GM21786 (cell line): ENCODE results near the gene CTSA.
"Not testable (repeated sequence)": the region's sequence is repeated elsewhere in the genome, so short reads cannot be mapped to it uniquely, and the experiment has no call there.

Experiments
- ATAC-seq: cut with Tn5 transposase; IDR thresholded peaks from one replicate; pipeline ENCODE4 v1.9.1; 2021; ENCODE audit not compliant: unreplicated experiment

CTSA gene

DNA sequence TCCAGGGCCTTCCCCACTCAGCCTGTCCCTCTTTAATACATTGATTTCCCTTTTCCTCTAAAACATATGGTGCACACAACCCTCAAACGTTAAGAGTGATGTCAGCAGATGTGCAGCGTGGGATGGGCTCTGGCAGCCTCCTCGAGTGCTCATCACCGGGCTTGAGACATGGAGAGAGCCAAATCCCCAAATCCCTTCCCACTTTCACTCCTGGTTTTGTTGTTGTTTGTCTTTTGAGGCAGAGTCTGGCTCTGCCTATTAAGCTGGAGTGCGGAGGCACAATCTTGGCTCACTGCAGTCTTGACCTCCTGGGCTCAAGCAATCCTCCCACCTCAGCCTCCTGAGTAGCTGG lies 26.6 kb downstream of the CTSA start:
- ATAC-seq, result no peak

DNA sequence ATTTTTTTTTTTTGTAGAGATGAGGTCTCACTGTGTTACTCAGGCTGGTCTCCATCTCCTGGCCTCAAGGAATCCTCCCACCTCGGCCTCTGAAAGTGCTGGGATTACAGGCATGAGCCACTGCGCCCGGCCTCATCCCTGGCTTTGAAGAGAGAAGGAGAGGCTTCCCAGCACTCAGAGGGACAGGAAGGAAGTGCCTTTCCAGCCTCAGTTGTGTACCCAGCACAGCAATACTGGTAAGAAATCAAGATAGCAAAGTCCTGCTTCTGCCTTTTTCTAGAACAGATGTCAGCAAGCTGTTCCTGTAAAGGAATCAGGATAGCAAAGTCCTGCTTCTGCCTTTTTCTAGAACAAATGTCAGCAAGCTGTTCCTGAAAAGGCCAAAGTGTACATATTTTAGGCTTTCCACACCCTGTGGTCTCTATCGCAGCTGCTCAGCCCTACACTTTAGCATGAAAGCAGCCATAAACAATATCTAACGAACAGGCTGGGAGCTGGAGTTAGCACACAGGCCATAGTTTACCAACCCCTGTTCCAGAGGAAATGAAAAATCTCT lies 27.1 kb downstream of the CTSA start:
- ATAC-seq, result no peak

DNA sequence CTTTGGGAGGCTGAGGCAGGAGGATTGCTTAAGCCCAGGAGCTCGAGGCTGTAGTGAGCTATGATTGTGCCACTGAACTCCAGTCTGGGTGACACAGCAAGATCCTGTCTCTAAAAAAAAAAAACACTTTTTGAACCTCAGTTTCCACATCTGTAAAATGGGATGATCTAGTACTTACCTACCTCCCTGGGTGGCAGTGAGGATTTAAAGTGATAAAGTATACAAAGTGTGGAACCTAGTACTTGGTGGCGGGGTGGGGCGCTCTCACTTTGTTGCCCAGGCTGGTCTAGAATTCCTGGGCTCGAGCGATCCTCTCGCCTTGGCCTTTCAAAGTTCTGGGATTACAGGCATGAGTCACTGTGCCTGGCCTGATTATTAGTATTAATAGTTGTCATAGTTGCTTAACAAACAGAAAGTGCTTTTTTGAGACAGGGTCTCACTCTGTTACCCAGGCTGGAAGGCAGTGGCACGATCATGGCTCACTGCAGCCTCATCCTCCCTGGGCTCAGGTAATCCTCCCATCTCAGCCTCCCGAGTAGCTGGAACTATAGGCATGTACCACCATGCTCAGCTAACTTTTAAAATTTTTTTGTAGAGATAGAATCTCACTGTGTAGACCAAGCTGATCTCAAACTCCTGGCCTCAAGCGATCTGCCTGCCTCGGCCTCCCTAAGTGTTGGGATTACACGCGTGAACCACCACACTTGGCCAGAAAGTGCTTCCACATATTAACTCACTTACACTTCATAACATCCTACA lies 27.8 kb downstream of the CTSA start:
- no peak for ATAC-seq

DNA sequence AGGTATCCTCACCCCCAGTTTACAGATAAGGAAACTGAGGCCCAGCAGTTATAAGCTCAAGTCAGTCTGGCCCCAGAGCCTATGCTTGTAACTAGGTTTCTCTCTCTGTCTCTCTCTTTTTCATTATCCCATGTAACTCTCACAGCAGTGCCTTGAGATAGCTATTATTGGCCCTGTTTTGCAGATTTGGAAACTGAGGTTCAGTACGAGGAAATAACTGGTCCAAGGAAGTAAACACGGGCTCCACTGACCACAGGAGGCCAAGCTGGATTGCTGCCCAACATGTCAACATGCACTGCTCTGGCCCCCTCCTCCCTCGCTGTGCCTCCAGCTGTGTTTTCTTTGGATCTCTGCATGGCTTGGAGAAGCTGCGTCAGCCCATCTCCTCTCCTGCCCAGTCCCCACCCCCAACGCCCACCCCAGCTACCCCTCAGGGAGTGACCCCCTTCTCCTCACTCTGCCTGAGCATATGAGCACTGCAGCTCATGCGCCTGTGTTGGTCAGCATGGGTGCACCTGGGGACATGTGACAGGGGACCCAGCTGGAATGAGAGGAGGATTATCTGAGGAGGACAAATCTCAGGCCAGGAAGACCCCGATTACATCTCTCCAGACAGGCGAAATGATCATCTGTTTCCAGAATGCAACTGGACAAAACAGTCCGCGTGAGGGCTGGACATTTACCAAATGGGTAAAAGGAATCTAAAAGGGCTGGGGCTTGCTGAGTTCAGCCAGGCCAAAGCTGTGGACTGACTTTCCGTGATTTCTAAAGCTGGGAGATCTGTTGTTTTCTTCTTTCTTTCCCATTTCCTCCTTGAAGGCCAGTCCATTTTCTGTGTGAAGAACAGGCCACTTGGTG lies 28.6 kb downstream of the CTSA start:
- no peak for ATAC-seq

DNA sequence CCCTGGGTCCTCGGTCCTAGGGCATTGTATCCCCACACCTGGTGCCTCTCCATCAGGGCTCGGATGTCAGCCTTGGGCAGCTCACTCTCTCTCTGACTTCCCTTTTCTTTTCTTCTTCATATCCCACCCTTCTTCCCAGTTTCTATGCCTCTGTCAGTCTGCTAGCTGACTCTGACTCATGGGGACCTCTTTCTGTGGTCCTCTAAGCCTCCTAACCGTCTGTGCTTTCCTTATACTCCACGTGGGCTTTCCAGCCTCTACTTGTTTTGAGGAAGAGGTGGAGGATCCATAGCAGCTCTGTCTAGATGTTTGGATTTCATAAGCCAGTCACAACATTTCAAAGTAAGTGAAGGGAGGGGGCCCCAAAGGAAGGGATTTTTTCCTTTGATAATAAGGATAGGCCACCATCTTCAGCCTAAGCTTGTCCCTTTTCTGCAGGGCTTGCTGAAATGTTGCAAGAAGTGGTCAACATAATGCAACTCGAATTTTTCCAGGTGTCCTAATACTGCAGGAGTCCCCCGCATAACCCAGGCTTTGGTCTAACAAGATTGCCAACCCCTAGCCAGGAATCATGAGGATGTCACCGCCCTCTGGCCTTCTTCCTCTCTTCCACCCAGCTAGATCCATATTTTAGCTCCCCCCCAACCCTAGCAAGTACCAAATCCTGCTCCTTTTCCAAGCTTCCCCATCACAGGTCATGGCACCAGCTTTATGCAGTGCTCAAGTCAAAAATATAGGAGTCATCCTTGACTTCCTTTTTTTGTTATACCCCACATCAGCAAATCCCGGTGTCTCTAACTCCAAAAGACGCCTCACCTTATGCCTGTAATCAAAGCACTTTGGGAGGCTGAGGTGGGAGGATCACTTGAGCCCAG lies 29.6 kb downstream of the CTSA start:
- ATAC-seq, result no peak

DNA sequence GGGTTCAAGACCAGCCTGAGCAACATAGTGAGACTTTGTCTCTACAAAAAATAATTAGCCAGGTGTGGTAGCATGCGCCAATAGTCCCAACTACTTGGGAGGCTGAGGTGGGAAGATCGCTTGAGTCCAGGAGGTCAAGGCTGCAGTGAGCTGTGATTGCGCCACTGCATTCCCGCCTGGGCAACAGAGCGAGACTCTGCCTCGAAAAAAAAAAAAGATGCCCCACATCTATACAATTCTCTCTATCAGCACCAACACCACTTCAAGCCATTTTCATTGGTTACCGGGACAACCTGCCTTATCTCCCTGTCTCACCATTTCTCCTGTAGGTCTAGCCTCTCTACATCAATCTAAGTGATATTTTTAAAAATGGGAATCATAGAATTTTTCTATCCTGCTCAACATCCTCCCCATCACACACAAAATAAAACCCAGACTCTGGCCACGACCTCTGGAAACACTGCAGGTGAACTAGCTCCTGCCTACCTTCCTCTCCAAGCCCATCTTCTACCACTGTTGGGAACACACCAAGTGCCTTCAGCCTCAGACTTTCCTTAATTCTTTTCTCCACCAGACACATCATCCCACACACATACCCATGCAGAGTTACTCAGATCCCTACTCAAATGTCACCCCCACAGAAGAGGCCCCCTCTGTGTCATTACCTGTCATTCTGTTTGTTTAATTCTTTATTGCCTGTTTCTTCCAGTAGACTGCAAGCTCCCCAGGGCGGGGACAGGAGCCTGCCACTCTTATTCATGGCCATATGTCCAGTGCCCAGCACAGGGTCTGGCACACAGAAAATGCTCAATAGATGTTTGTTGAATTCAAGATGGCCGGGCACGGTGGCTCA lies 30.4 kb downstream of the CTSA start:
- no peak for ATAC-seq

DNA sequence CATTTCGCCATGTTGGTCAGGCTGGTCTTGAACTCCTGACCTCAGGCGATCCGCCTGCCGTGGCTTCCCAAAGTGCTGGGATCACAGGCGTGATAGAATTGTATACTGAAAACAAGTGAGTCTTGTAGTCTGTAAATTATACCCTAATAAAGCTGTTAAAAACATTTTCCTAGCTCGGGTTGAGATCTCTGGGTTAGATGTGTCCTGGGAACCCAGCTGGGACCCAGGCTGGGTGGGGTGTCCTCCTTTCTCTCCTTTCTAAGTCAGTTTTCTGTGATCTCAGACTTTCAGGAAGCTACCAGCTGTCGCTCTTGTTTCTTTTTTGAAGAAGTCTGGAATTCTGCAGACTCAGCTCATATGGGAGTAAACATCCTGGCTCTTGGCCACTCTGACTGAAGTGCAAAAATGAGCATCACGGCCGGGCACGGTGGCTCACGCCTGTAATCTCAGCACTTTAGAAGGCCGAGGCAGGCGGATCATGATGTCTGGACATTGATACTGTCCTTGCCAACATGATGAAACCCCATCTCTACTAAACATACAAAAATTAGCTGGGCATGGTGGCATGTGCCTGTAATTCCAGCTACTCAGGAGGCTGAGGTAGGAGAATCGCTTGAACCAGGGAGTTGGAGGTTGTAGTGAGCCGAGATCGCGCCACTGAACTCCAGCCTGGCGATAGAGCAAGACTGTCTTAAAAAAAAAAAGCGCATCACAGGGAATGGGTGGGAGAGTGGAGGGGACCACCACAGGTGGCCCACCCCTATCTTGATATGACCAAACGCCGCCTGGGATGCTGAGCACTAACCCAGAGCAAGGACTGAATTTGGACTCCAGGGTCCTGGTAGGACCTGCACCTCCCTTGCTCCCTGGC lies 33.5 kb downstream of the CTSA start:
- no peak for ATAC-seq

DNA sequence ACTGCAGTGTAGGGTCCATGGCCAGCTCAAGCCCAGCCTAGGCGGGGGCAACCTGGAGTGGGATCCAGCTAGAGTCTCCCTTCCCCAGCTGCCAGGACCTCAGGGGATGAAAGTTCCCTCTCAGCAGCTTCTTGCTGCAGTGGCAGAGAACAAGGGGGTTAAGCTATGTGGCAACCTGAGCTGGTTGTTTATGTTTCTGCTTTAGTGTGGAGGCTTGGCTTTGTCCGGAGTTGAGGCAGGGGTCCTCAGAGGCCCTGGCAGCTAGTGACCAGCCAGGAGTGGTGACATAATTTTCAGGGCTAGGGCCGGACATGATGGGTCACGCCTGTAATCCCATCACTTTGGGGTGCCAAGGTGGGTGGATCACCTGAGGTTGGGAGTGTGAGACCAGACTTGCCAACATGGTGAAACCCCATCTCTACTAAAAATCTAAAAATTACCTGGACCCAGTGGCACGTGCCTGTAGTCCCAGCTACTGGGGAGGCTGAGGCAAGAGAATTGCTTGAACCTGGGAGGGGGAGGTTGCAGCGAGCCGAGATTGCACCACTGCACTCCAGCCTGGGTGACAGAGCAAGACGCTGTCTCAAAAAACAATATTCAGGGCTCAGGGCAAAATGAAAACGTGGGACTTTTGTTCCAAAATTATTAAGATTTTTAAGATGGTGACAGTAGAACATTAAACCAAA lies 34.8 kb downstream of the CTSA start:
- ATAC-seq, result no peak

DNA sequence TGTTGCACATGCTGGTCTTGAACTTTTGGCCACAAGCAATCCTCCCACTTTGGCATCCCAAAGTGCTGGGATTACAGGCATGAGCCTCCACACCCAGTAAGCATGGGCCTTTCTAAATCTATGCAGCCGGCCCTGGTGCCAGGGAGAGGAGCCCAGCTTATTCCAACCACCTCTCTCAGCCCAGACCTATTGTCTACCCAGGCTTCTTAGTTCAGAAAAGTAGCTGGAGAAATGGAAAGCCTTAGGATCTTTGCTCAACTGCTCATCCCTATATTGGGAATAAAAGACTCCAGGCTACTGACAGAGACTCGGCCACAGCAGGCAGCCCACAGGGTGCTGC lies 35.6 kb downstream of the CTSA start:
- no peak for ATAC-seq

DNA sequence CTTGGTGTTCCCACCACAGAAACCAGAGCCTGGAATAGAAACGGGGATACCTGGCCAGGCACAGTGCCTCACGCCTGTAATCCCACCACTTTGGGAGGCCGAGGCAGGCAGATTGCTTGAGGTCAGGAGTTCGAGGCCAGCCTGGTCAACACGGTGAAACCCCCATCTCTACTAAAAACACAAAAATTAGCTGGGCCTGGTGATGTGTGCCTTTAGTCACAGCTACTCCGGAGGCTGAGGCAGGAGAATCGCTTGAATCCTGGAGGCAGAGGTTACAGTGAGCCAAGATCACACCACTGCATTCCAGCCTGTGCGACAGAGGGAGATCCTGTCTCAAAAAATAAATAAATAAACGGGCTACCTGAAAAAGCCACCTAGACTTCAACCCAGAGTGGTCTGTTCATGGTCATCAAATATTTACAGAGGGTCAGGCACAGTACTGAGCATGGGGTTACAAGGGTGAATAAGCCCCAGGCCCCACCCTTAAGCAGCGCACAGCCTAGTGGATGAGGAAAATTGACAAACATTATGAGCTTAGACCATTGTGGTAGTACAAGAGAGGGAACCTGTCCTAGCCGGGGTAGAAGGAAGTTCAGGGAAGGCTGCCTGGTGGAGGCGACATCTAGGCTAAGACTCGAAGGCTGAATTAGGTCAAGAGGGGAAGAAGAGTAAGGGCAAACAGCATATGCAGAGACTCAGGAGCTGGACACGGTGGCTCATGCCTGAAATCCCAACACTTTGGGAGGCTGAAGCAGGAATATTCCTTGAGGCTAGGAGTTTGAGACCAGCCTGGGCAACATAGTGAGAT lies 36.1 kb downstream of the CTSA start:
- no peak for ATAC-seq

DNA sequence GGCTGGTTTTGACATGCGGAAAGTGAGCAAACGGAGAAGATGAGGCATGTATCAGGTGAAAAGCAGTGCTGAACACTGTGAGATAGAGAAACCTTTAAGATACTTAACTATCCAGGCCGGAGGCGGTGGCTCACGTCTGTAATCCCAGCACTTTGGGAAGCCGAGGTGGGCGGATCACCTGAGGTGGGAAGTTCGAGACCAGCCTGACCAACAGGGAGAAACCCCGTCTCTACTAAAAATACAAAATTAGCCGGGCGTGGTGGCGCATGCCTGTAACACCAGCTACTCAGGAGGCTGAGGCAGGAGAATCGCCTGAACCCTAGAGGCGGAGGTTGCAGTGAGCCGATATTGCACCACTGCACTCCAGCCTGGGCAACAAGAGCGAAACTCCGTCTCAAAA lies 40.5 kb downstream of the CTSA start:
- not testable (repeated sequence) for ATAC-seq

DNA sequence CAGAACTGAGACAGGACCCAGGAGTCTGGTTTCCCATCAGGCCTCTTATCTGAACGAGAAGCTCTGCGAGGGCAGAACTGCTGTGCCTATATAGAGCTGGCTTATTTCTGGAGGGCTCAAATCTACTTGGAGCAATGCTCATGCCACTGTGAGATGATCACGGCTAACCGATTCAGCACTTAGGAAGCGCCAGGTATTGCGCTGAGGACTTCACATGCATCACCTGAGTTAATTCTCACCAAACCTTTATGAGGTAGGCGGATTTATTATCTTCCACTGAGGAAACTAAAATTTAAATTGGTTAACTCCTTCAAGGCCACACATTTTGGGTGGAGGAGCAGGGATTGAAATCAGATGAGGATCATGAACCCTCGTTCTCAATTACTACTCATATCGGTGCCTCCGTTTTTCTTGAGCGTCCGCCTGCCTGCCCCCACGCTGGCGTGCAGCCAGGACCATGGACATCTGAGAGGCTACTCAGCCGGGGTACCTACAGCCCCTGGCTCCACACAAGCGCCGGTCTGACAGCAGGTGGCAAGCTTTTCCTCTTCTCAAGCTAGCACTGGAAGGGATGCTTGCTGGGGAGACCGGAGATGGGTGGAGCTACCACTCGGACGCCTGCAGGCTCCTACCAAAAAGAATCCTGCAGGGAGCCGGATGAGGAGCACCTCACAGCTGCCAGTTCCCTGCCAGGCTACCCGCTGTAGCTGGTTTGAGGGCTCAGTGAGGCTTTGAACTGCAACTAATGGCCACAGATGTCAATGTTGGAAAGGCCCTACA lies 42.3 kb downstream of the CTSA start:
- peak; percentile 31 for ATAC-seq

DNA sequence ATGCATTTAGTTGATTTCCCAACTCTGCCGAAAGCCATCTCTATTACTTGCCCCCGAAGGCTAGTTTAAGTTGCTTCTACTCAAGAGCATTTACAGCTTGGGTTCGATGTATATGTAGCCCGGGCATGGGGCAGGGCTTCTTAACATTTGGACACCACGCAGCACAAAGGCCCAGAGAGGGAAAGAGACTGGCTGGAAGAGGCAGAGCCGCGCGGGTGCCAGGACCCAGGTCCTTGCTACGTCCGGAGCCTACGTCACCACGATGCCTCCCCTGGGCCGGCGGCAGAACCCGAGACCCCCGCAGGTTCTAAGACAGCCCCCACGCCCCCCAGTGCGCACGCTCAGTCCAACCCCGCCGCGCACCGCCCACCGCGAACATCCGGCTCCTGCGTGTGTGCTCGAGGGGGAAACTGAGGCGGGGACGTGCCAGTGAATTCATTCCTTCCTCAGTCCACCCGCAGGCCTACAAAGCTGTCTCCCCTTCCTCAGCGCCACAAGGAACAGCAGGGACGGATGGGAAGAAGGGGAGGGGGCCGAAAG lies 43.0 kb downstream of the CTSA start:
- ATAC-seq, result peak; percentile 12

DNA sequence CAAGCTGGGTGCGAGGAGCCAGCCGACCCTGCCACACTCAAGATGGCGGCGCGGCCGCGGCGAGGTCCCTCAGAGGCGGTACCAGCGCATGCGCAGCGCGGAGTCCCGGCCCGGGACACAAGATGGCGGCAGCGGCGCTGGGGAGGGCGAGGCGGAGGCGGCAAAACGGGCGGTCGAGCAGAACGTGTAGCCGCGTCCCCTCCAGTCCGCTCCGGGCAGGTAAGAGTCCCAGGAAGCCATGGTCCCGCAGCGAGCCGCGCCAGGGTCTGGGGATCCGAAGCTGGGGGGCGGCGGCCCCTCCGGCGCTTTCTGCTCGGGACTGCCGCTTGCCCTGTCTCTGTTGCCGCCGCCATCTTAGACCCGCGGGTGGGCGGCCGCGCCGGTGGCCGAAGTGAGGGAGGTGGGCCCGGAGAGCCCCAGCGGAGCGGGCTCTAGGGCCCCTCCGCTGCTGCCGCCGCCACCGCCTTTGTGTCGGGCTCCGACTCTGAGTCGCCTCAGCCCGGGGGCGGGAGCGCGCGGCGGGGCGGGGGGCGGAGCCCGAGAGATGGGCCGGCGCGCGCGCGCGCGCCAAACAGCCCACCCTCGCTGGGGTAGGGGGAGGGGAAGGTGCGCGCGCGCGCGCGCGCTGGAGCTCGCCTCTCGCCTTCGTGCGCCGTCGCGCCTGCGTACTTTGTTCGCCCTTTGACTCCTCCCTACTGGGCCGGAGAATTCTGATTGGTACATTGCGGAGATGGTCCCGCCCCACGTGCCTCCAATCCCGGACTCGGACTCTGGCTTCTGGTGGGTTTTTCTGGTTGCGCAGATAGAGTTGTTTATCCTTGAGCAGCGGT lies 43.7 kb downstream of the CTSA start, which contains the start of gene PCIF1:
PCIF1 (plus strand) TSS at position 98 of the 830 bp plus-strand sequence. CDS start 4,317 bp downstream, outside the sequence.
- ATAC-seq, result peak; percentile 60

DNA sequence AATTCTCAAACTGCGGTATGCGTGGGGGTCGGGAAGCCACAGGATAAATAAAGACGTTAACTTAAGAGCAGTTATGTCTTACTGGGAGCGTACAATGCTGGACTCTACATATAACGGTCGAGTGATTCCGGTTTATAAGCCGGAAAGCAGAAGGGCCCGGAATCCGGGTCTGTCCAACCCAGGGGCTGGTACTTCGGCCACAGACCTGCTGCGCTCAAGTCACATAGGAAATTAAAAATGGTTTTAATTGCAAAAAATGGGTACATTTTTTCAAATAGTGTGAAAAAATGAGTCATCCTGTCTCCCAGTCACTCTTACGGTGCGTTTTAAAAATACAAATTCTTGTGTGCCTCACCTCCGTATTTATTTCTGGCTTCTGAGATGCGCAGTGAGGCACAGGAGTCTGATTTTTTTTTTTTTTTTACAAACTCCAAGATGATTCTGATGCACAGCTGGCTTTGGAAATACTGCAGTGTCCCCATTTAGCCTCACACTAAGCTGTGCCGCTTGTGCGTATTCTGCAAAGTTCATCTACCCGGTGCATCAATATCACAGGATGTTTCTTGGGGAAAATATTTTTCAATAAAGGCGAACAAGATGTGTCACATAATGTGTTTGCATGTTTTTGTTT lies 44.4 kb downstream of the CTSA start:
- no peak for ATAC-seq
